Measurements from ENCODE around the gene KIF6.

- TF ChIP-seq YY1 (IDR thresholded peaks at IDR 0.05; ENCODE audit: low read depth, low read length) (no peak), CTCF (IDR thresholded peaks at IDR 0.05; ENCODE audit: control extremely low read depth in 1 of 3, insufficient read depth in 1 of 3, low read depth in 1 of 3, low read length in 3 of 3) (no peak), TBP (IDR thresholded peaks at IDR 0.05; ENCODE audit: low read depth, low read length) (no peak), MAFK (IDR thresholded peaks at IDR 0.05; ENCODE audit: low read depth, low read length) (no peak), POLR2AphosphoS5 (IDR thresholded peaks at IDR 0.05; ENCODE audit: low read depth, low read length) (no peak), JUND (IDR thresholded peaks at IDR 0.05; ENCODE audit: low read length) (no peak), ATF3 (IDR thresholded peaks at IDR 0.05; ENCODE audit: insufficient read depth, low read depth, low read length) (no peak), EZH2 (IDR thresholded peaks at IDR 0.05; ENCODE audit: low read depth, low read length, severe bottlenecking) (no peak)
- TF ChIP-seq, protein P1, sequence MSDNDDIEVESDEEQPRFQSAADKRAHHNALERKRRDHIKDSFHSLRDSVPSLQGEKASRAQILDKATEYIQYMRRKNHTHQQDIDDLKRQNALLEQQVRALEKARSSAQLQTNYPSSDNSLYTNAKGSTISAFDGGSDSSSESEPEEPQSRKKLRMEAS (IDR thresholded peaks at IDR 0.05), result no peak
These were observed 420.3 kb downstream of the KIF6 start for GRCh38 chr6:39304951-39305350.

All from H1 (cell line).